NCI-H2227 treated with DMSO at 0.1 percent for 48 hours (cell line): Measurements from ENCODE around the gene CDIPT.

ENCODE experiments used
- DNase-seq: peaks from one replicate; lab custom pipeline; 2025; lab: John Stamatoyannopoulos, UW

The CDIPT gene

DNA sequence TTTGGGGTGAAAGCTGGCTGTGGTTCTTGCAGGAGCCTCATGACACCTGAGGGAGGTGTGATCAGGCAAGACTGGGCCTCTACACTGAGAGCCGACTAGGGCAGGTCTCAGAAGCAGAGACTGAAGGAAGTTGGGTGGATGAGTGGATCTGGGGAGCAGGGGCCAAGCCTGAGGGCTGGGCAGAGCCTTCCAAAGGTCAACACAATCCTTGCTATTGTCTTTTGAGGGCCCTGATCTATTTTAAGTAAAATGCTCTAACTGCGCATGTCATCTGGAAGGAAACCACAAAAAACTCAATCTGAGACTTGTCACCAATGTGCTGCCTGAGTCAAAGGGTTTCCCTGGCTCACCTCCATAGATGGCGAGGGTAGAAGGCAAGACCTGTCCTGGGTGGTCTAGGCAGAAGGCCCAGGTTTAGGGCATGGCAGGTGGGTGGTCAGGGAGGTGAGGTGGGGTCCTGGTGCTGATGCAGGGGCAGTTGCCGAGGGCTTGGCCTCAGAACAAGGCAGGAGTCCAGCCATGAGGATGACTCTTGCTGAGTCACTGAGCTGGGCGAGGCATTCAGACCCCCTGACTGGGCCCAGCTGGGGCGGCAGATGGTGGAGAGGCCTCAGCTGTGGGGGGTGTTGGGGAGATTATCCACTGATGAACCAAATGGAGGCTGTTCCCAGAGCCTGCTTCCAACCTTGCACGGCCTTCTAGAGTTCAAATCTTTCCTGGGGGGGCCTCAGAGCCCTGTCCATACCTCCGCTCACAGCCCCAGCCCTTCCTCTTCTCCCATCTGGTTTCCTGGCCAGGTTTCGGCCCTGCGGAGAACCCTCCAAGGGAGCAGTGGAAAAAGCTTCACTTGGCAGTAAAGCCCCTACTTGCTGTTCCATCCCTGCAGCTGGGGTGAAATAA, 37.6 kb downstream of the CDIPT start:
- DNase-seq: no peak

DNA sequence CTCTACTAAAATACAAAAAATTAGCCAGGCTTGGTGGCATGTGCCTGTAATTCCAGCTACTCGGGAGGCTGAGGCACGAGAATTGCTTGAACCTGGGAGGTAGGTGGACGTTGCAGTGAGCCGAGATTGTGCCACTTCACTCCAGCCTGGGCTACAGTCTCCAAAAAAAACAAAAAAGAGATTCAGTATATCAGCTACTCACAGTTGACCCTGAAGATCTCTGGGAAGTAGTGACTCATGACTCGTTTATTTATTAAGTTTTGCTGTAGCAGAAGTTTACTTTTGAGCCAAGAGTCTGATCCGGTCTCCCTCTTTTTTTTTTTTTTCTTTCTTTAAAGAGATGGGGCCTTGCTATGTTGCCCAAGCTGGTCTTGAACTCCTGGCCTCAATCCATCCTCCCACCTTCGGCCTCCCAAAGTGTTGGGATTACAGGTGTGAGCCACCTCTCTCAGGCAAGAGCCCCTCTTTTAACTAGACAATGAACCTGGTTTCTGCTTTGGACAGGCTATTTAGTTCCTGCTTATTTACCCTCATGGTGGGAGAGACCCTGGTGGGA, 38.4 kb downstream of the CDIPT start:
- DNase-seq: no peak

DNA sequence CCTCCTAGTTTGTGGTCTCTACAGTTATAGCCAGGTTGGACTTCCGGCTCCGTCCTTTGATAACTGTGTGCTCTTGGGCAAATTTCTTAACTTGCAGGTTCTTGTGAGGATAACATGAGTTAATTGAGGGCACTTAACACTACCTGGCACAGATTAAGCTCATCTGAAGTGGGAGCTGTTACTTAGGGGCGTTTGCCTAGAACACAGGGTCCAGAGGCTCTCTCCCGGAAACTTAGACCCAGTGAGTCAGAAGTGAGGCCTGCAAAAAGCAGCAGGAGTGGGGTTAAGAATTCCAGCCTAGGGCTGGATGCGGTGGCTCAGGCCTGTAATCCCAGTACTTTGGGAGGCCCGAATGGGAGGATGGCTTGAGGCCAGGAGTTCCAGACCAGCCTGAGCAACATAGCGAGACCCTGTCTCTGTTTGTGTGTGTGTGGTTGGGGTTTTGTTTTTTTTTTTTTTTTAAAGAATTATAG, 41.3 kb downstream of the CDIPT start:
- no peak for DNase-seq

DNA sequence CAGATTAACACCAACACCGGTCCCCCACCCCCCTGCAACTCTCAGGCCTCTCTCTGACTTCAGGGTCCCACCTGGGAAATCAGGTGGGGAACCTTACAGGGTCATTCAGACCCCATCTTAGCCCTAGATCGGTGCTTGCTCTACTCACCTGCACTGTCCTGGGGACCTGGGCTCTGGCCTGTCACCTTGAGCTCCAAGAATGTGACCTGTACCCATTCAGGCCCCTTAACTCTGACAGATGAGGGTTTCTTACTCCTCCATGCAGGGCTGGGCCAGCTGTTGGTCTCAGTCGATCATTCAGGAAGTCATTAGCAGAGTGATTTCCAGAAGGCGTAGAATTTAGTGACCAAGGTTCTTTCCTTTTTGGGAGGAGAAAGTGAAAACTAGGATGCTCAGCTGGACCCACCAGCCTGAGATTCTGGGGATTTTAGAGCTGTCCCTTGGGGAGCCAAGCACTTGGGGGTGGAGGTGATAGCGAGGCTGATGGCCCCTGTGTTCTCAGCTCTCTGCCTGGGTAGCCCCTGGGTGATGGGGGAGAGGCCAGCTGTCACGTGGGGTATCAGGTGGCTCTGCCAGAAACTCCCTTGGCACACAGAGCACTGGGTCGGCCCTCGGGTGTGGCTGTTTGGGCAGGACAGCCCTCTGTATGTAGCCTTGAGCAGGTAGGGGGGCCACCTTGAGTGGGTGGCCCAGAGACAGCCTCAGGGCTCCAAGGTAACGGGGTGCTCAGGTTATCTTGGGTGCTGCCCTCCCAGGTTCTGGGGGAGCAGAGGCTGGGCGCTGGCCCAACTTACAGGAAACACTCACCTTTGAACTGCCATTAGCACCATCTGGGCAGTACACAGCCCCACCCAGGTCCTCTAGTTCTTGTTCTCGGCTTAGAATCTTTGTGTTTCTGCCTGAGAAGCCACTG, 42.0 kb downstream of the CDIPT start:
- no peak for DNase-seq

DNA sequence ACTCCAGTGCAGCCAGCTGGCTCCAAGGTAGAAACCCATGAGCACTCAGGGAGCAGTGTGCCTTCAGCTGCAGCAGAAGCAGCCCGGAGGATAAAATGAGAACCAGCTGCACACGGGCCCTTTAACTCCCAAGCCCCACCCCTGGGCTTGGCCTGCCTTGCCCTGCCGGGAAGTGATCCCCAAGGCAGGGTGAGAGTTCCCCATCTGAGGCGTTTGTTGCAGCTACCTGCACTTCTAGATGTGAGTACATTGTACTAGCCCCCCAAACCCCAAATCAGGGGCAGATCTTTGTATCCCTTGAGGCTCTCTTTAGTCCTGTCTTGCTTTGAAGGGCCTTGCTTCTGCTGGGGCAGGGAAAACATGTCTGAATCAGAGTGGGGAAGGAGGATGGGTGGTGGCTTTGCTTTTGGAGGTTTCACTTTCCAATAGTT, 42.7 kb downstream of the CDIPT start, which contains the start of gene MVP:
Gene MVP (plus strand): TSS at position 192 of the 431 bp plus-strand sequence. CDS start 10,088 bp downstream, outside the sequence.
- no peak for DNase-seq

DNA sequence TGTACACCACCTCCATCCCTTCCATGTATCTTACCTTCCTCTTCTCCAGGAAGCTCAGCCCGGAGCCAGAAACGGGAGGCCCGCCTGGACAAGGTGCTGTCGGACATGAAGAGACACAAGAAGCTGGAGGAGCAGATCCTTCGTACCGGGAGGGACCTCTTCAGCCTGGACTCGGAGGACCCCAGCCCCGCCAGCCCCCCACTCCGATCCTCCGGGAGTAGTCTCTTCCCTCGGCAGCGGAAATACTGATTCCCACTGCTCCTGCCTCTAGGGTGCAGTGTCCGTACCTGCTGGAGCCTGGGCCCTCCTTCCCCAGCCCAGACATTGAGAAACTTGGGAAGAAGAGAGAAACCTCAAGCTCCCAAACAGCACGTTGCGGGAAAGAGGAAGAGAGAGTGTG, 43.5 kb downstream of the CDIPT start:
- no peak for DNase-seq

DNA sequence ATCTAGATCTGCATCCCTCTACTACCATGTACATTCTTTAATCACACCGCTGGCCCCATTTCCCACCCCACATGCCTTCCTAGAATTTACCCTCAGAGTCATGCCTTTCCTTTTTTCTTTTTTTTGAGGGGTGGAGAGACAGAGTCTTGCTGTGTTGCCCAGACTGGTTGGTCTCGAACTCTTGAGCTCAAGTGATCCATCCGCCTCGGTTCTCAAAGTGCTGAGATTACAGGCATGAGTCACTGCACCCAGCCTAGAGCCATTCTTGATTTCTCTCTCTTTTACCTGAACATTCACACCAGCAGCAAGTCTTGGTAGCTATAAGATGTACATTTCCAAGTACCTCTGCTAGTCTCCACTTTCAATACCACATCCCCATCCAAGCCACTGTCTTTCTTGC, 44.9 kb downstream of the CDIPT start:
- DNase-seq: no peak

DNA sequence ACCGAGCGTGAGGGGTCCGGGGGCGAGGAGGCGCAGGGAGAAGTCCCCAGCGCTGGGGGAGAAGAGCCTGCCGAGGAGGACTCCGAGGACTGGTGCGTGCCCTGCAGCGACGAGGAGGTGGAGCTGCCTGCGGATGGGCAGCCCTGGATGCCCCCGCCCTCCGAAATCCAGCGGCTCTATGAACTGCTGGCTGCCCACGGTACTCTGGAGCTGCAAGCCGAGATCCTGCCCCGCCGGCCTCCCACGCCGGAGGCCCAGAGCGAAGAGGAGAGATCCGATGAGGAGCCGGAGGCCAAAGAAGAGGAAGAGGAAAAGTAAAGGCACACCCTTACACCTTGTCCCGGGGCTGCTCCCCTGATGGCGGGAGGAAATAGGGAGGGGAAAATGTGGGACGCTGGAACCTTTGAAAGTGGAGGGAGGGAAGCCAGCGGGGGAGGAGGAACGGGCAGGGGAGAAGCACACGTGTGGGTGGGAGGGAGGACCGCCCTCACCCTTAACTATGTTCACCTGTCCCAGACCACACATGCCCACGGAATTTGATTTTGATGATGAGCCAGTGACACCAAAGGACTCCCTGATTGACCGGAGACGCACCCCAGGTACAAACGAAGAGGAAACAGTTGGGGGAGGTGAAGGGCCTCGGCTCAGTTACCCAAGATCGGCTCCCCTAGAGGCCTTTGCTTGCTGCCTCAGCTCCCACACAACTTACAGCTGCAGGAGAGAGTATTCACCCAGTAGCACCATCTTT, 46.2 kb downstream of the CDIPT start:
- DNase-seq: peak; percentile 44

DNA sequence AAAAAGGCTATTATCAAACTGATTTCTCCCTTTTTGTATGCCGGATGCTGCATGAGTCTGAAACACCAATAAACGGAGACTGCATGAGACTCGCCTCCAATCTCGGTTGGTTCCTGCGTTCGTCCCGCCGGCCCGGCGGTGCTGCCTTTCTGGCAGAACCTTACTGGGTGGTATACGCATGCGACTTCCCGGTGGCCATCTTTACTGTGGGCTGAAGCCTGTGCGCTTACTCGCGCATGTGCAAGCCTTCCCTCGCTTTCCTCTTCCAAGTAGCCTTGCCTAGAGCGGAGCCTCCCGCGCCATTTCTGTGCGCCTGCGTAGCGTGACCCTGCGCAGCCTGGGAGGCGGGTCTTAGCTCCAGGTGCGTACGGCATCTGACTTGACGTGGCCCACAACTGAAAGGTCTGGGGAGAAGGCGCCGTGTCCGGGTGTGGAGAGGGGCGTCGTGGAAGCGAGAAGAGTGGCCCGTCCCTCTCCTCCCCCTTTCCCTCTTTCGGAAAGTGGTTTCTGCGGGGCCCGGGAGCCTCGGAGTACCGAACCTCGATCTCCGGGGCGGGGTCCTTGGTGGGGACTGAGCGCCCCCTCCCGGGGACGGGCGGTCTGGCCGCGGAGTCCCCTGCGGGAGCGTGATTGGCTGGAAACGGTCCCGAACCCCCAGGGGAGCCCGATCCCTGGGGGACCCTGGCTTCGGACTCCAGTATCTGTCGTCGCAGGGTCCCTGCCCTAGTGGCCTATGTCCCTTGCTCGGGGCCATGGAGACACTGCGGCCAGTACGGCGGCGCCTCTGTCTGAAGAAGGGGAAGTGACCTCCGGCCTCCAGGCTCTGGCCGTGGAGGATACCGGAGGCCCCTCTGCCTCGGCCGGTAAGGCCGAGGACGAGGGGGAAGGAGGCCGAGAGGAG, 47.0 kb downstream of the CDIPT start, which contains the start of gene PAGR1:
Gene PAGR1 (plus strand): TSS at position 360 of the 901 bp plus-strand sequence. CDS start 374 bp downstream, at position 734.
- peak; percentile 99 for DNase-seq

DNA sequence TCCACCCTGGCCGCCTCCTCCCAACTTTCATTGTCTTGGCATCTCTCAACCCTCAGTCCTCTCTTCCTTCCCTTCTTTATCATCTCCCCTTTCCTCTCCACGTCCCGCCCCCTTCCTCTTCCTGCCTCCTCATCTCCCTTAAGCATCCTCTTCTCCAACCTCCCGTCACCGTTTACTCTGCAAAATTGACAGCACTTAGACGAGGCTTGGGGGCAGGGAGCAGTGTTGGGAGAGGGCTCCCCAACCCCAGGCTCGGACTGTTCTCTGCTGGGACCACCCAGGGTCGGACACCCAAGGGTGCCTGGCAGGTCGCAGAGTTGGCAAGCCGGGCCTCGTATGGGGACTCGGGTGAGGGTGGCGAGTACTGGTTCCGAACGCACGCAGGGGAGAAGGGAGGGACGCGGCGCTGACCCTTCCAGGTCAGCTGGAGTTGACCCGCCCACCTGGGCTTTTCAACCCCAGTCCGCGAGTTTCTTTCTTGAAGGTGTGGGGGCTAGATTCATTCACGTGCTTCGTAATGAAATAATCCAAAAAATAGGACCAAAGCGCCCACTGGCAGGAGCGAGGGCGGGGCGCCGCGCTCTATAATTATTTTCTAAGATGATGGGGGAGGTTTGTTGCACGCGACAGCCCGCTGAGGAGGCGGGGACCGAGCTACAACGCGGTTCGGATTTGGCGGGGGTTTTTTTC, 47.8 kb downstream of the CDIPT start:
- DNase-seq: peak; percentile 84

DNA sequence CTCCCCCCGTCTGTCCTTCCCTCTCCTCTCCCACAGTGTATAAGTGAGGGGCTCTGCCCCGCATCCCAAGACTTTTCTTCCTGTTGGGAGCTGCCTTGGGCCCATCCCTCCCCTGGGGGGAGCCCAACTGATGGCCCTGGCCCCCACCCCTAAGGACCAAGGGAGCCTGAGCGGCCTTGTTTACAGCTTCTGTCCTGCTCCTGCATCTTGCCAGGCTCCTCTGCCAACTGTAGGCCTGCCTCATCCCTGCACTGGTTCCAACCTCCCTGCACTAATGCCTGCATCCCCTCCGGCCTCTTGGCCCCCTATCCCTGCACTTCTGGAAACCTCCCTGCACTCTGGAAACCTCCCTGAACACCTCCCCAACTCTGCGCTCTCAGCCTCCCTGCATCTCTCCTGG, 48.4 kb downstream of the CDIPT start:
- DNase-seq: no peak

DNA sequence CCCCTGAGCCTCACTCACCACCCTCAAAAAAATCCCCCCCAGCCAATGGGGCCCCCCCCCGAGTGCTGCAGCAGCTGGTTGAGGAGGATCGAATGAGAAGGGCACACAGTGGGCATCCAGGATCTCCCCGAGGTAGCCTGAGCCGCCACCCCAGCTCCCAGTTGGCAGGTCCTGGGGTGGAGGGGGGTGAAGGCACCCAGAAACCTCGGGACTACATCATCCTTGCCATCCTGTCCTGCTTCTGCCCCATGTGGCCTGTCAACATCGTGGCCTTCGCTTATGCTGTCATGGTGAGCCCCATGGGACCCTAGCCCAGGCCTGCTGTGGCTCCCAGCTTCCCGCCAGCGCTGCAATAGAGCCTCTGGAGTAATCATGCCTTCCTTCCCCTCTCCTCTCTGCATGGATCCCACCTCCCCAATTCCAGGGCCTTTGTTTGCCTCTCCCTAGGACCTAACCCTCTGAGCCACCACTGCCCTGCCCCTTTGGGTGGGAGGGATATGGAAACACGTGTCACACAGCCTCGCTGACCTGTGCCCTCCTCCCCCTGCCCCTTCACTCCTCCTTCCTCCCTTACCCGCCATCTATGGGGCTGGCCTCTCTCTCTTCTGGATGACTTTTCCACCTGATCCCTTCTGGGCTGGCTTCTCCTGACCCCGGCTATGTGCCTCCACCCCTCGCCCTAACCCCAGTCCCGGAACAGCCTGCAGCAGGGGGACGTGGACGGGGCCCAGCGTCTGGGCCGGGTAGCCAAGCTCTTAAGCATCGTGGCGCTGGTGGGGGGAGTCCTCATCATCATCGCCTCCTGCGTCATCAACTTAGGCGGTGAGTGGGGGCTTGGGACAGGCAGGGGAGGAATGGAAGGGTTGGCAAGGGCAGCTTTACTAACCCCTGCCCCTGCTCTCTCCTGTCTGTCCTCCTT, 49.1 kb downstream of the CDIPT start:
- no peak for DNase-seq

DNA sequence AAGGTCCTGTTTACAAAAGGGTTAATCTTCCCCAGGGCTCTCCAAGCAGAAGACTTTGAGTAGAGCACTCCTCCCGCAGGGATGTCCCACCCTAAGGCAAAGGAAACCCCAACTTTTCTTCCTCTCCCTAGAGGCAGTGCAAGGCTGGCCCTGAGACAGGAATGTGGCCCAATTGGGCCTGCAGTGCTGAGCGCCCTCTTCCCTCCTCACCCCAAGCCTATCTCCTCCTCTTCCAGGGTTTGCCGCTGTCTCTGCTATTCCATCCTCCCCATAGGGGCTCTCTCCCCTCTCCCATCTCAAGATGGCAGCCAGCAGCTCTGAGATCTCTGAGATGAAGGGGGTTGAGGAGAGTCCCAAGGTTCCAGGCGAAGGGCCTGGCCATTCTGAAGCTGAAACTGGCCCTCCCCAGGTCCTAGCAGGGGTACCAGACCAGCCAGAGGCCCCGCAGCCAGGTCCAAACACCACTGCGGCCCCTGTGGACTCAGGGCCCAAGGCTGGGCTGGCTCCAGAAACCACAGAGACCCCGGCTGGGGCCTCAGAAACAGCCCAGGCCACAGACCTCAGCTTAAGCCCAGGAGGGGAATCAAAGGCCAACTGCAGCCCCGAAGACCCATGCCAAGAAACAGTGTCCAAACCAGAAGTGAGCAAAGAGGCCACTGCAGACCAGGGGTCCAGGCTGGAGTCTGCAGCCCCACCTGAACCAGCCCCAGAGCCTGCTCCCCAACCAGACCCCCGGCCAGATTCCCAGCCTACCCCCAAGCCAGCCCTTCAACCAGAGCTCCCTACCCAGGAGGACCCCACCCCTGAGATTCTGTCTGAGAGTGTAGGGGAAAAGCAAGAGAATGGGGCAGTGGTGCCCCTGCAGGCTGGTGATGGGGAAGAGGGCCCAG, 50.0 kb downstream of the CDIPT start:
- DNase-seq: no peak

DNA sequence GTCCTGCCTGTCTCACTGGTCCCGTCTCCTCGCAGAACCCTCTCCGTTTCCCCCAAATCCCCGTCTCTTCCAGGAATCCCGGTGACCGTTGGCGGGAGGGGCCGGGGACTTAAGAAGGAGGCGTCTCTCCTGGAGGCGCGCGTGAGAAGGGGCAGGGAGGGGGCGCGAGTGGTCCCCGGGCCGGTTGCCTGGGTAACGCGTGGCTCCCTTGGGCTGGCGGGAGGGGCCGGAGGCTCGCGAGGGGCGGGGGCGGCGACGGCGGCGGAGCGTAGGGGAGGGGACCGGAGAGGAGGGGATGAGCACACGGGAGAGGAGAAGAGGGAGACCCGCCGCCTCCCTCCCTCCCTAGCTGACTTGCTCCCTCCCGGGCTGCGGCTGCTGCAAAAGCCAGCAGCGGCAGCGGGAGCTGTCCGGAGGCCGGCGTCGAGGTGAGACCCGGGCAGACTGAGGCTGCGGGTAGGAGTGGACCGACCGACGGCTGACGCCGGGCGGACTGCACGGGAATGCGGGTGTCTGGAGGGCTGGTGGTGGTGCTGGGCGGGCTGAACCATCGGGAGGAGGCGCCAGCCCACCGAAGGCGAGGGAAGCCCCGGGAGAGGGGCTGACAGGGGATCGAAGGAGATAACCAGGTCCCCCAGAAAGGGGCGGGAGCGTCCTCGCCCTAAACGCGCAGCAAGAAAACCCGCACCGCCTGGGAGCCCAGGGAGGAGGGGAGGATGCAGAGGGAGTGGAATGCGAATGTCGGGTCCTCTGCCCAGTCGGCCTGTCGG, 50.9 kb downstream of the CDIPT start, which contains the start of gene PRRT2:
Gene PRRT2 (plus strand): TSS at position 298 of the 770 bp plus-strand sequence. CDS start 862 bp downstream, outside the sequence.
- peak; percentile 85 for DNase-seq

DNA sequence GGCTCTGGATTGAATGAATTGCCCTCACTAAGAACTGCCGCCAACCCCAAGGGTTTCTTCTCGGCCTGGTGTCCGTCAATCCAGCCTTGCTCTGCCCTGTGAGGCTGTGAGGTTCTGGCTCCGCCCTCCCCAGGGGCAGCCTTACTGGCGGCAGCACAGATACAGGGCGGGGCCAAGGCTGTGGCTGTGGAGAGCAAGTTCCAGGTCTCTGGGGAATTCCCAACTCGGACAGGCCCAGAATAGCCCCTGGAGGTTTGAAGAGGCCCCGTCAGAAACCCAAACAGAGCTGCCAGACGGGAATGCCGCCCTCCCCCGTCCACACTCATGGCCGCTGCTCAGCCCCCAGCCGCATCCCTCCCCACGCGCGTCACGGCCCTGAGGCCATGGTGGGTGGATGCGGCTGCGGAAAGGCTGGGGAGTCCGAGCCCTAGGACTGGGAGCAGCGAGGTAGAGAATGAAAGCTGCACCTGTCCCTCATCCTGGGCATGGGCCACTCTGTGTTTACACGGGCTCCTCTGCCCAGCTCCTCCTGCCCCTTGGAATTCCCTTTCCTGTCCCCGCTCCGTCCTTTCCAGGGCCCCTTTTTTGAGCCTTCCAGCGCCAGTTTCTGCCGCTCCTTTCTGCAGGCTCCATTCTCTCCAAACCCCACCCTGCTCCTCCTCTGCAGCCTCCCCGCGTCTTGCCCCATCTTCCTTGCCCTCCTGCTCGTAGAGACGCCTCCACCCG, 51.7 kb downstream of the CDIPT start:
- DNase-seq: peak; percentile 86

DNA sequence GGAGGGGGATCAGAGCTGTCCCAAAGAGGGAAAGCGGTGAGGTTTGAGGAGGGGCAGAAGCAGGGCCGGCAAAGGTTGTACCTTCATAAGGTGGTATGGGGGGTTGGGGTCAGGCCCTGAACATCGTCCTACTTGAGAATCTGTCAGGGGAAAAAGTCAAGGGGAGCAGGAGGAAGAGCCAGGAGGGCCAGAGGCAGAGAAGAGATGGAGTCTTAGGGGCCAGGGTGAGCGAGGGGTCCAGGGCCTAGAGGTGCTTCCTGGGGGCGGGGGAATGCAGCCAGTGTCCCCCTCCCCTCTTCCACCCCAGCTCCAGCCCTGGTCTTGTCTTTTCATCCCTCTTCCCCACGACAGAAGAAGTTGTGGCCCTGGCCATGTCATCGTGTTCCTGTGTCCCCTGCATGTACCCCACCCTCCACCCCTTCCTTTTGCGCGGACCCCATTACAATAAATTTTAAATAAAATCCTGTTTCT, 52.3 kb downstream of the CDIPT start:
- DNase-seq: no peak
